Loucy (cell line): ENCODE results near the gene GPC1.

Source experiments
- EZH2phosphoT487 ChIP-seq: fragments of 200-600 bp; IDR thresholded peaks from 2 replicates; pipeline ENCODE4 v1.6.1; 2018; ENCODE audit warnings: antibody characterized with exemption, mild to moderate bottlenecking, moderate library complexity, borderline replicate concordance
- TF ChIP-seq, protein P1 (sequence below): fragments of 200-600 bp; sonication (generic); conservative IDR thresholded peaks from 2 replicates; pipeline ENCODE4 v1.5.1; 2014; ENCODE audit warnings: mild to moderate bottlenecking, antibody characterized with exemption, low read length

- TF ChIP-seq, protein P1, sequence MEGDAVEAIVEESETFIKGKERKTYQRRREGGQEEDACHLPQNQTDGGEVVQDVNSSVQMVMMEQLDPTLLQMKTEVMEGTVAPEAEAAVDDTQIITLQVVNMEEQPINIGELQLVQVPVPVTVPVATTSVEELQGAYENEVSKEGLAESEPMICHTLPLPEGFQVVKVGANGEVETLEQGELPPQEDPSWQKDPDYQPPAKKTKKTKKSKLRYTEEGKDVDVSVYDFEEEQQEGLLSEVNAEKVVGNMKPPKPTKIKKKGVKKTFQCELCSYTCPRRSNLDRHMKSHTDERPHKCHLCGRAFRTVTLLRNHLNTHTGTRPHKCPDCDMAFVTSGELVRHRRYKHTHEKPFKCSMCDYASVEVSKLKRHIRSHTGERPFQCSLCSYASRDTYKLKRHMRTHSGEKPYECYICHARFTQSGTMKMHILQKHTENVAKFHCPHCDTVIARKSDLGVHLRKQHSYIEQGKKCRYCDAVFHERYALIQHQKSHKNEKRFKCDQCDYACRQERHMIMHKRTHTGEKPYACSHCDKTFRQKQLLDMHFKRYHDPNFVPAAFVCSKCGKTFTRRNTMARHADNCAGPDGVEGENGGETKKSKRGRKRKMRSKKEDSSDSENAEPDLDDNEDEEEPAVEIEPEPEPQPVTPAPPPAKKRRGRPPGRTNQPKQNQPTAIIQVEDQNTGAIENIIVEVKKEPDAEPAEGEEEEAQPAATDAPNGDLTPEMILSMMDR: no peak
- no peak for TF ChIP-seq EZH2phosphoT487
Observed at GRCh38 chr2:240468303-240469238, 33.1 kb downstream of the GPC1 start.
